ENCODE data around the gene NCR1. TPM values are rescaled to one million over a fixed set of nuclear protein-coding genes. Genes with fewer than 3 reads are reported as not detected.
"Not testable (repeated sequence)": the region's sequence is repeated elsewhere in the genome, so short reads cannot be mapped to it uniquely, and the experiment has no call there.

NCR1 gene
- polyA plus RNA-seq, 1 donor from 2014 or later, result not detected

GRCh38 chr19:54899646-54900045, 6.3 kb upstream of the NCR1 start:
- not testable (repeated sequence) for H3K79me2 ChIP-seq (replicated peaks; ENCODE audit: insufficient read depth, low read length); H3K9me3 ChIP-seq (ENCODE audit: low read length); H2AFZ ChIP-seq (ENCODE audit: low read depth, low read length)

GRCh38 chr19:54901153-54901552, 4.8 kb upstream of the NCR1 start:
- H3K79me2 ChIP-seq (replicated peaks; ENCODE audit: insufficient read depth, low read length); H3F3A ChIP-seq (ENCODE audit: insufficient read depth, low read length, poor library complexity, severe bottlenecking); H3K36me3 ChIP-seq (ENCODE audit: insufficient read depth, low read length); H3K9ac ChIP-seq (ENCODE audit: low read length); H3K27ac ChIP-seq (ENCODE audit: low read length); H3K4me2 ChIP-seq (ENCODE audit: low read length); H2AFZ ChIP-seq (ENCODE audit: low read depth, low read length); H3K9me2 ChIP-seq (ENCODE audit: insufficient read depth, low read length); H4K20me1 ChIP-seq (ENCODE audit: insufficient read depth); H3K27me3 ChIP-seq (ENCODE audit: insufficient read depth, low read depth, low read length); H3K9me3 ChIP-seq (ENCODE audit: low read length); H3K4me3 ChIP-seq (ENCODE audit: low read length): not testable (repeated sequence)

More at GRCh38 chr19:54899646-54900045, 6.3 kb upstream of the NCR1 start:
- H4K20me1 ChIP-seq (ENCODE audit: insufficient read depth); H3K4me3 ChIP-seq (ENCODE audit: low read length); H3K9ac ChIP-seq (ENCODE audit: low read length); H3K27ac ChIP-seq (ENCODE audit: low read length); H3K27me3 ChIP-seq (ENCODE audit: insufficient read depth, low read depth, low read length); H3K36me3 ChIP-seq (ENCODE audit: insufficient read depth, low read length); H3K9me2 ChIP-seq (ENCODE audit: insufficient read depth, low read length); H3K4me2 ChIP-seq (ENCODE audit: low read length); H3F3A ChIP-seq (ENCODE audit: insufficient read depth, low read length, poor library complexity, severe bottlenecking): not testable (repeated sequence)

- no peaks in the 10 kb centered on the region for H3K79me2 ChIP-seq (replicated peaks; ENCODE audit: insufficient read depth, low read length)
- H3K27me3 ChIP-seq (ENCODE audit: insufficient read depth, low read depth, low read length), result no peaks in the 10 kb centered on the region
- H2AFZ ChIP-seq (ENCODE audit: low read depth, low read length), result no peak overlapping the region
- no peaks in the 10 kb centered on the region for H3K36me3 ChIP-seq (ENCODE audit: insufficient read depth, low read length)
- no peaks in the 10 kb centered on the region for H3K9me3 ChIP-seq (ENCODE audit: low read length)
- no peak overlapping the region for H3K27ac ChIP-seq (ENCODE audit: low read length)
- H3F3A ChIP-seq (ENCODE audit: insufficient read depth, low read length, poor library complexity, severe bottlenecking), result no peaks in the 10 kb centered on the region
- H3K9ac ChIP-seq (ENCODE audit: low read length), result no peak overlapping the region
- no peak overlapping the region for H3K4me2 ChIP-seq (ENCODE audit: low read length)
- H3K4me3 ChIP-seq (ENCODE audit: low read length), result no peak overlapping the region
- TF ChIP-seq MXI1 (conservative IDR thresholded peaks at IDR 0.05; ENCODE audit: poor library complexity, severe bottlenecking), result no peak
- no peak for TF ChIP-seq EP300 (conservative IDR thresholded peaks at IDR 0.05; ENCODE audit: poor library complexity, severe bottlenecking)
- no peak for TF ChIP-seq TAF1 (IDR thresholded peaks at IDR 0.05; ENCODE audit: low read depth)
- H4K20me1 ChIP-seq (ENCODE audit: insufficient read depth), result no peaks in the 10 kb centered on the region
- no peaks in the 10 kb centered on the region for H3K9me2 ChIP-seq (ENCODE audit: insufficient read depth, low read length)
Observed at GRCh38 chr19:54902061-54902460, 3.9 kb upstream of the NCR1 start.

- H3K27ac ChIP-seq (ENCODE audit: low read length), result no peak overlapping the region
- H3K36me3 ChIP-seq (ENCODE audit: insufficient read depth, low read length), result no peaks in the 10 kb centered on the region
- H3K9ac ChIP-seq (ENCODE audit: low read length), result no peak overlapping the region
- H3K79me2 ChIP-seq (replicated peaks; ENCODE audit: insufficient read depth, low read length), result no peaks in the 10 kb centered on the region
- H4K20me1 ChIP-seq (ENCODE audit: insufficient read depth), result no peaks in the 10 kb centered on the region
- no peaks in the 10 kb centered on the region for H3K9me3 ChIP-seq (ENCODE audit: low read length)
- H3K4me3 ChIP-seq (ENCODE audit: low read length), result no peak overlapping the region
- H3K4me2 ChIP-seq (ENCODE audit: low read length), result no peak overlapping the region
- no peak overlapping the region for H2AFZ ChIP-seq (ENCODE audit: low read depth, low read length)
- H3K9me2 ChIP-seq (ENCODE audit: insufficient read depth, low read length), result no peaks in the 10 kb centered on the region
- H3K27me3 ChIP-seq (ENCODE audit: insufficient read depth, low read depth, low read length), result no peaks in the 10 kb centered on the region
- no peaks in the 10 kb centered on the region for H3F3A ChIP-seq (ENCODE audit: insufficient read depth, low read length, poor library complexity, severe bottlenecking)
- no peak for TF ChIP-seq POLR2AphosphoS5 (IDR thresholded peaks at IDR 0.05)
- no peak for TF ChIP-seq EP300 (conservative IDR thresholded peaks at IDR 0.05; ENCODE audit: poor library complexity, severe bottlenecking)
- no peak for TF ChIP-seq EZH2 (IDR thresholded peaks at IDR 0.05; ENCODE audit: borderline replicate concordance, insufficient read depth, low read length, poor library complexity, severe bottlenecking)
- no peak for TF ChIP-seq MXI1 (conservative IDR thresholded peaks at IDR 0.05; ENCODE audit: poor library complexity, severe bottlenecking)
- no peak for TF ChIP-seq CTCF (IDR thresholded peaks at IDR 0.05; ENCODE audit: poor library complexity, severe bottlenecking)
- TF ChIP-seq TAF1 (IDR thresholded peaks at IDR 0.05; ENCODE audit: low read depth), result no peak
- TF ChIP-seq REST (IDR thresholded peaks at IDR 0.05; ENCODE audit: borderline replicate concordance), result no peak
- TF ChIP-seq RAD21 (conservative IDR thresholded peaks at IDR 0.05), result no peak
- no peak for TF ChIP-seq SMC3 (conservative IDR thresholded peaks at IDR 0.05; ENCODE audit: poor library complexity)
Observed at GRCh38 chr19:54903303-54903702, 2.6 kb upstream of the NCR1 start.

GRCh38 chr19:54904261-54904660, 1.7 kb upstream of the NCR1 start:
- H3K4me3 ChIP-seq (ENCODE audit: low read length); H3K36me3 ChIP-seq (ENCODE audit: insufficient read depth, low read length); H2AFZ ChIP-seq (ENCODE audit: low read depth, low read length); H3F3A ChIP-seq (ENCODE audit: insufficient read depth, low read length, poor library complexity, severe bottlenecking); H3K27me3 ChIP-seq (ENCODE audit: insufficient read depth, low read depth, low read length); H3K9me2 ChIP-seq (ENCODE audit: insufficient read depth, low read length); H3K27ac ChIP-seq (ENCODE audit: low read length); H3K4me2 ChIP-seq (ENCODE audit: low read length); H4K20me1 ChIP-seq (ENCODE audit: insufficient read depth); H3K9me3 ChIP-seq (ENCODE audit: low read length); H3K9ac ChIP-seq (ENCODE audit: low read length); H3K79me2 ChIP-seq (replicated peaks; ENCODE audit: insufficient read depth, low read length): not testable (repeated sequence)
